Liver (tissue), 9 donors: ENCODE results near the gene CDH4. TPM values are rescaled to one million over a fixed set of nuclear protein-coding genes. Genes with fewer than 3 reads are reported as not detected.

Source experiments
- DNase-seq: peaks from one replicate; pipeline ENCODE4 v3.0.0-alpha.2; 2017; ENCODE audit warnings: low spot score
- H3K27ac ChIP-seq, 2 donors: one replicate each; pipeline ENCODE4 v1.7.0; 2013; ENCODE audit warnings: inconsistent platforms in 2 of 2, low read length in 2 of 2, control low read depth in 1 of 2, low read depth in 1 of 2, mild to moderate bottlenecking in 1 of 2
- H3K27me3 ChIP-seq, 4 donors: one replicate each; pipeline versions ENCODE4 v1.6.1 to v1.7.0; 2013; ENCODE audit warnings: low read length in 3 of 4, inconsistent platforms in 1 of 4, mild to moderate bottlenecking in 1 of 4, moderate library complexity in 1 of 4; ENCODE audit not compliant: control insufficient read depth in 4 of 4, insufficient read depth in 4 of 4
- H3K36me3 ChIP-seq, 4 donors: one replicate each; pipeline versions ENCODE4 v1.6.1 to v1.7.0; 2013; ENCODE audit warnings: low read length in 3 of 4, mild to moderate bottlenecking in 3 of 4, low read depth in 1 of 4, moderate library complexity in 1 of 4; ENCODE audit not compliant: control insufficient read depth in 4 of 4, insufficient read depth in 3 of 4
- H3K4me1 ChIP-seq, 4 donors: one replicate each; pipeline versions ENCODE4 v1.6.1 to v1.7.0; 2013; ENCODE audit warnings: low read length in 3 of 4, mild to moderate bottlenecking in 3 of 4, moderate library complexity in 1 of 4; ENCODE audit not compliant: control insufficient read depth in 4 of 4, insufficient read depth in 4 of 4
- H3K4me3 ChIP-seq, 3 donors: one replicate each; pipeline versions ENCODE4 v1.6.1 to v1.7.0; 2013; ENCODE audit warnings: low read length in 3 of 3, control low read depth in 1 of 3, low read depth in 1 of 3, mild to moderate bottlenecking in 1 of 3
- H3K9ac ChIP-seq, 2 donors: one replicate each; pipeline ENCODE4 v1.7.0; 2013; ENCODE audit warnings: low read length in 2 of 2, mild to moderate bottlenecking in 2 of 2, moderate library complexity in 2 of 2, control low read depth in 1 of 2, low read depth in 1 of 2
- H3K9me3 ChIP-seq, 4 donors: one replicate each; pipeline versions ENCODE4 v1.6.1 to v1.7.0; 2013; ENCODE audit warnings: low read length in 3 of 4; ENCODE audit not compliant: control insufficient read depth in 4 of 4
- EGR1 ChIP-seq, 2 donors: IDR thresholded peaks; 2 replicates each; pipeline ENCODE4 v1.6.1; 2016 to 2018; ENCODE audit warnings: antibody characterized with exemption in 2 of 2, low read depth in 2 of 2
- FOXA1 ChIP-seq: IDR thresholded peaks from 2 replicates; pipeline ENCODE4 v1.6.1; 2016; ENCODE audit warnings: antibody characterized with exemption
- FOXA2 ChIP-seq: IDR thresholded peaks from 2 replicates; pipeline ENCODE4 v1.6.1; 2016; ENCODE audit warnings: antibody characterized with exemption
- GABPA ChIP-seq, 2 donors: IDR thresholded peaks in 1 of 2; conservative IDR thresholded peaks in 1 of 2; 2 replicates each; pipeline ENCODE4 v1.6.1; 2016; ENCODE audit warnings: antibody characterized with exemption in 2 of 2, mild to moderate bottlenecking in 1 of 2, moderate library complexity in 1 of 2
- HNF4A ChIP-seq, 2 donors: conservative IDR thresholded peaks; 2 replicates each; pipeline ENCODE4 v1.6.1; 2016; ENCODE audit warnings: antibody characterized with exemption in 2 of 2, mild to moderate bottlenecking in 2 of 2
- JUND ChIP-seq, 2 donors: IDR thresholded peaks; 2 replicates each; pipeline ENCODE4 v1.6.1; 2016; ENCODE audit warnings: antibody characterized with exemption in 2 of 2
- NR2F2 ChIP-seq: IDR thresholded peaks from 2 replicates; pipeline ENCODE4 v1.6.1; 2016; ENCODE audit warnings: antibody characterized with exemption
- RAD21 ChIP-seq, 2 donors: IDR thresholded peaks; 2 replicates each; pipeline ENCODE4 v1.6.1; 2016; ENCODE audit warnings: antibody characterized with exemption in 2 of 2, mild to moderate bottlenecking in 2 of 2
- RXRA ChIP-seq, 2 donors: IDR thresholded peaks; 2 replicates each; pipeline ENCODE4 v1.6.1; 2017 to 2018; ENCODE audit warnings: antibody characterized with exemption in 2 of 2, mild to moderate bottlenecking in 1 of 2
- SP1 ChIP-seq: IDR thresholded peaks from 2 replicates; pipeline ENCODE4 v1.6.1; 2018; ENCODE audit warnings: antibody characterized with exemption, mild to moderate bottlenecking
- TAF1 ChIP-seq: conservative IDR thresholded peaks from 2 replicates; pipeline ENCODE4 v1.6.1; 2016; ENCODE audit warnings: antibody characterized with exemption, mild to moderate bottlenecking
- YY1 ChIP-seq: IDR thresholded peaks from 2 replicates; pipeline ENCODE4 v1.6.1; 2016; ENCODE audit warnings: antibody characterized with exemption, mild to moderate bottlenecking
- WGBS: extraction: QIAGEN DNeasy Blood & Tissue Kit; methylation state at CpG from one replicate; pipeline ENCODE4 v1.1.7; 2013; 5-methylcytosine and 5-hydroxymethylcytosine counted together
- polyA plus RNA-seq, 2 donors: library from polyadenylated mRNA; stranded (reverse) in 1 of 2; unstranded in 1 of 2; fragments of 200-250 nt in 1 of 2; fragments of >200 nt in 1 of 2; fragmentation: Nextera tagmentation in 1 of 2; extraction: Ambion mirVana in 1 of 2; gene quantifications; one replicate each; pipeline versions ENCODE4 v1.2.1 to v1.2.3, GENCODE V29; 2013 to 2015
- total RNA-seq, 2 donors: library from RNA; depleted of rRNA; stranded (reverse); fragments of >200 nt; gene quantifications; one replicate each; pipeline ENCODE4 v1.2.3, GENCODE V29; 2014
- TF ChIP-seq, protein P1 (sequence below): IDR thresholded peaks from 2 replicates; pipeline ENCODE4 v1.6.1; 2016; ENCODE audit warnings: antibody characterized with exemption, mild to moderate bottlenecking
- TF ChIP-seq, protein P2 (sequence below): IDR thresholded peaks from 2 replicates; pipeline ENCODE4 v1.6.1; 2016; ENCODE audit warnings: antibody characterized with exemption
- TF ChIP-seq, protein P3 (sequence below): fragments of 150-350 bp; IDR thresholded peaks from 2 replicates; pipeline ENCODE4 v1.5.1; 2017; ENCODE audit warnings: improper control_type of control experiment, low read depth, low read length; ENCODE audit not compliant: missing input control
- TF ChIP-seq, protein P4 (sequence below): IDR thresholded peaks from 2 replicates; pipeline ENCODE4 v1.6.1; 2016; ENCODE audit warnings: antibody characterized with exemption
- TF ChIP-seq, protein P5 (sequence below): IDR thresholded peaks from 2 replicates; pipeline ENCODE4 v1.6.1; 2016; ENCODE audit warnings: antibody characterized with exemption
- donor health status: healthy.
- donor health status: healthy.
- donor health status: healthy.
- donor health status: healthy.
- donor health status: healthy.

CDH4 gene
- total and polyA plus RNA-seq, 4 donors, result 0.03 to 0.25 (median 0.19) TPM; not detected in 1

DNA sequence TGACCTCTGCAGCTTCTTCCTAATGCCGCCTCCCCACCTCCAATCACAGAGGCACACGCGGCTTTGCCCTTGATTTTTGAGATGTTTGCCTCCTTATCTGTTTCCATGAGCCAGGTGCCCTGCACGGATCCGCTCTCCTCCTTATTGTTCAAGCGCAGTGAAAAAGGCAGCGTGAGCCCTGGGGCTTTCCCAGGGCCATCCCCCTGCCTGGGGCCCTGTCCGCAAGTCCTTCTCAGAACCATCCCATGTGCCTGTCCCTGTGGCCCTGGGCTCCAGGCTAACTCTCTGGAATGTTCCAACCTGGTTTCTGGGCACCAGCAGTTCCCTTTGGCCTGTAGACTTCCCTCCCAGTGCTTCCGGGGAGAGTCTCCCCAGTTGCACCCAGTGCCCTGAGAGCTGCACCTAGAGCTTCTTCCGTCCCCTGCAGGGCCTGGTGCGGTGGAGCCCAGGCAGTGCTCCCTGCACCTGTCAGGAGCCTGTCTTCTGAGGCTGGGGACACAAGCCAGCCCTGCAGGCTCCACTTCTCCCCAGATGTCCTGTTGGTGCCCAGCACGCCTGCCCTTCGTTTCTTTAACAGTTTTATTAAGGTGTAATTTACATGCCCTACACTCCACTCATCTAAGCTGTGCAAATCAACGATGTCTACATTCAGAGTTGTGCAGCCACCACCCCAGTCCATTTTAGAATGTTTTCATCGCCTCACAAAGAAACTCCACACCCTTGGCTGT, 330.3 kb downstream of the CDH4 start:
- Histone ChIP-seq H3K9ac (no peak overlapping the region), H3K4me1 (no peaks in the 10 kb centered on the region), H3K36me3 (no peaks in the 10 kb centered on the region), H3K27ac (no peak overlapping the region), H3K27me3 (no peaks in the 10 kb centered on the region), H3K9me3 (no peaks in the 10 kb centered on the region), H3K4me3 (no peak overlapping the region)
- WGBS, result 70% methylated on average over 15 of the region's 15 CpGs
- no peak for DNase-seq
- TF ChIP-seq, protein P1, sequence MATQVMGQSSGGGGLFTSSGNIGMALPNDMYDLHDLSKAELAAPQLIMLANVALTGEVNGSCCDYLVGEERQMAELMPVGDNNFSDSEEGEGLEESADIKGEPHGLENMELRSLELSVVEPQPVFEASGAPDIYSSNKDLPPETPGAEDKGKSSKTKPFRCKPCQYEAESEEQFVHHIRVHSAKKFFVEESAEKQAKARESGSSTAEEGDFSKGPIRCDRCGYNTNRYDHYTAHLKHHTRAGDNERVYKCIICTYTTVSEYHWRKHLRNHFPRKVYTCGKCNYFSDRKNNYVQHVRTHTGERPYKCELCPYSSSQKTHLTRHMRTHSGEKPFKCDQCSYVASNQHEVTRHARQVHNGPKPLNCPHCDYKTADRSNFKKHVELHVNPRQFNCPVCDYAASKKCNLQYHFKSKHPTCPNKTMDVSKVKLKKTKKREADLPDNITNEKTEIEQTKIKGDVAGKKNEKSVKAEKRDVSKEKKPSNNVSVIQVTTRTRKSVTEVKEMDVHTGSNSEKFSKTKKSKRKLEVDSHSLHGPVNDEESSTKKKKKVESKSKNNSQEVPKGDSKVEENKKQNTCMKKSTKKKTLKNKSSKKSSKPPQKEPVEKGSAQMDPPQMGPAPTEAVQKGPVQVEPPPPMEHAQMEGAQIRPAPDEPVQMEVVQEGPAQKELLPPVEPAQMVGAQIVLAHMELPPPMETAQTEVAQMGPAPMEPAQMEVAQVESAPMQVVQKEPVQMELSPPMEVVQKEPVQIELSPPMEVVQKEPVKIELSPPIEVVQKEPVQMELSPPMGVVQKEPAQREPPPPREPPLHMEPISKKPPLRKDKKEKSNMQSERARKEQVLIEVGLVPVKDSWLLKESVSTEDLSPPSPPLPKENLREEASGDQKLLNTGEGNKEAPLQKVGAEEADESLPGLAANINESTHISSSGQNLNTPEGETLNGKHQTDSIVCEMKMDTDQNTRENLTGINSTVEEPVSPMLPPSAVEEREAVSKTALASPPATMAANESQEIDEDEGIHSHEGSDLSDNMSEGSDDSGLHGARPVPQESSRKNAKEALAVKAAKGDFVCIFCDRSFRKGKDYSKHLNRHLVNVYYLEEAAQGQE, result no peak
- TF ChIP-seq RXRA (IDR thresholded peaks at IDR 0.05), result no peak
- TF ChIP-seq, protein P2, sequence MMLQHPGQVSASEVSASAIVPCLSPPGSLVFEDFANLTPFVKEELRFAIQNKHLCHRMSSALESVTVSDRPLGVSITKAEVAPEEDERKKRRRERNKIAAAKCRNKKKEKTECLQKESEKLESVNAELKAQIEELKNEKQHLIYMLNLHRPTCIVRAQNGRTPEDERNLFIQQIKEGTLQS, result no peak
- TF ChIP-seq, protein P3, sequence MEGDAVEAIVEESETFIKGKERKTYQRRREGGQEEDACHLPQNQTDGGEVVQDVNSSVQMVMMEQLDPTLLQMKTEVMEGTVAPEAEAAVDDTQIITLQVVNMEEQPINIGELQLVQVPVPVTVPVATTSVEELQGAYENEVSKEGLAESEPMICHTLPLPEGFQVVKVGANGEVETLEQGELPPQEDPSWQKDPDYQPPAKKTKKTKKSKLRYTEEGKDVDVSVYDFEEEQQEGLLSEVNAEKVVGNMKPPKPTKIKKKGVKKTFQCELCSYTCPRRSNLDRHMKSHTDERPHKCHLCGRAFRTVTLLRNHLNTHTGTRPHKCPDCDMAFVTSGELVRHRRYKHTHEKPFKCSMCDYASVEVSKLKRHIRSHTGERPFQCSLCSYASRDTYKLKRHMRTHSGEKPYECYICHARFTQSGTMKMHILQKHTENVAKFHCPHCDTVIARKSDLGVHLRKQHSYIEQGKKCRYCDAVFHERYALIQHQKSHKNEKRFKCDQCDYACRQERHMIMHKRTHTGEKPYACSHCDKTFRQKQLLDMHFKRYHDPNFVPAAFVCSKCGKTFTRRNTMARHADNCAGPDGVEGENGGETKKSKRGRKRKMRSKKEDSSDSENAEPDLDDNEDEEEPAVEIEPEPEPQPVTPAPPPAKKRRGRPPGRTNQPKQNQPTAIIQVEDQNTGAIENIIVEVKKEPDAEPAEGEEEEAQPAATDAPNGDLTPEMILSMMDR, result no peak
- TF ChIP-seq FOXA2, result no peak
- TF ChIP-seq NR2F2, result no peak
- TF ChIP-seq HNF4A (conservative IDR thresholded peaks at IDR 0.05), result no peak
- TF ChIP-seq, protein P4, sequence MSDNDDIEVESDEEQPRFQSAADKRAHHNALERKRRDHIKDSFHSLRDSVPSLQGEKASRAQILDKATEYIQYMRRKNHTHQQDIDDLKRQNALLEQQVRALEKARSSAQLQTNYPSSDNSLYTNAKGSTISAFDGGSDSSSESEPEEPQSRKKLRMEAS, result no peak
- TF ChIP-seq, protein P5, sequence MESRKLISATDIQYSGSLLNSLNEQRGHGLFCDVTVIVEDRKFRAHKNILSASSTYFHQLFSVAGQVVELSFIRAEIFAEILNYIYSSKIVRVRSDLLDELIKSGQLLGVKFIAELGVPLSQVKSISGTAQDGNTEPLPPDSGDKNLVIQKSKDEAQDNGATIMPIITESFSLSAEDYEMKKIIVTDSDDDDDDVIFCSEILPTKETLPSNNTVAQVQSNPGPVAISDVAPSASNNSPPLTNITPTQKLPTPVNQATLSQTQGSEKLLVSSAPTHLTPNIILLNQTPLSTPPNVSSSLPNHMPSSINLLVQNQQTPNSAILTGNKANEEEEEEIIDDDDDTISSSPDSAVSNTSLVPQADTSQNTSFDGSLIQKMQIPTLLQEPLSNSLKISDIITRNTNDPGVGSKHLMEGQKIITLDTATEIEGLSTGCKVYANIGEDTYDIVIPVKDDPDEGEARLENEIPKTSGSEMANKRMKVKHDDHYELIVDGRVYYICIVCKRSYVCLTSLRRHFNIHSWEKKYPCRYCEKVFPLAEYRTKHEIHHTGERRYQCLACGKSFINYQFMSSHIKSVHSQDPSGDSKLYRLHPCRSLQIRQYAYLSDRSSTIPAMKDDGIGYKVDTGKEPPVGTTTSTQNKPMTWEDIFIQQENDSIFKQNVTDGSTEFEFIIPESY, result no peak
- TF ChIP-seq TAF1, result no peak
- TF ChIP-seq YY1, result no peak
- no peak for TF ChIP-seq EGR1 (IDR thresholded peaks at IDR 0.05; ENCODE audit: low read depth in 2 of 2)
- TF ChIP-seq JUND (IDR thresholded peaks at IDR 0.05), result no peak
- no peak for TF ChIP-seq RAD21 (IDR thresholded peaks at IDR 0.05)
- no peak for TF ChIP-seq SP1
- no peak for TF ChIP-seq GABPA (IDR thresholded peaks at IDR 0.05 in 1 of 2, conservative IDR thresholded peaks at IDR 0.05 in 1 of 2)
- no peak for TF ChIP-seq FOXA1
